Right cardiac atrium (tissue), 5 donors: ENCODE data around the gene EIPR1. TPM values are rescaled to one million over a fixed set of nuclear protein-coding genes. Genes with fewer than 3 reads are reported as not detected.
"Not testable (repeated sequence)": the region's sequence is repeated elsewhere in the genome, so short reads cannot be mapped to it uniquely, and the experiment has no call there.

Experiments
- ATAC-seq, 2 donors: fragments of 200-7000 bp; cut with Tn5 transposase; one replicate each; pipeline versions ENCODE4 v1.8.0 to v1.9.1; 2020; ENCODE audit warnings: moderate library complexity in 2 of 2, mild to moderate bottlenecking in 1 of 2
- DNase-seq, 3 donors: peaks; one replicate each; pipeline ENCODE4 v3.0.0-alpha.2; 2020
- H3K27ac ChIP-seq: one replicate; pipeline ENCODE4 v1.5.1; 2013; ENCODE audit warnings: mild to moderate bottlenecking, low read length, control low read depth, moderate library complexity
- H3K27me3 ChIP-seq: one replicate; pipeline ENCODE4 v1.6.1; 2013; ENCODE audit not compliant: control insufficient read depth, insufficient read depth
- H3K4me1 ChIP-seq: one replicate; pipeline ENCODE4 v1.6.1; 2013; ENCODE audit warnings: low read length; ENCODE audit not compliant: control insufficient read depth, insufficient read depth
- H3K4me3 ChIP-seq: one replicate; pipeline ENCODE4 v1.5.1; 2013; ENCODE audit warnings: low read length, control low read depth
- H3K9me3 ChIP-seq: one replicate; pipeline ENCODE4 v1.6.1; 2013; ENCODE audit warnings: low read length; ENCODE audit not compliant: control insufficient read depth
- WGBS: extraction: QIAGEN DNeasy Blood & Tissue Kit; methylation state at CpG from one replicate; pipeline ENCODE4 v1.1.7; 2013; 5-methylcytosine and 5-hydroxymethylcytosine counted together
- intact Hi-C, 4 donors: fragments of 100-400 bp; cut with DNase I; formaldehyde crosslinking; loops; one replicate each; pipeline versions ENCODE4 v1.11.0 to v1.14.0; 2022 to 2023
- polyA plus RNA-seq: library from polyadenylated mRNA; stranded (reverse); fragments of 200-250 nt; gene quantifications from one replicate; pipeline ENCODE4 v1.2.3, GENCODE V29; 2013
- total RNA-seq, 4 donors: library from RNA; stranded (reverse); fragmentation: NEBNext Ultra II Directional; extraction: Animal tissue kit (Norgen Biotek cat#: 25700); gene quantifications; one replicate each; pipeline ENCODE4 v1.2.1, GENCODE V29; 2021
- donor health status: healthy with polysubstance abuse.
- donor health status: DM: no; HTN: yes; CAD: no.
- donor health status: DM: no; HTN: no; CAD: no.
- donor health status: DM: no; HTN: yes; CAD: no; lungs with severe emphysema.
- donor health status: DM: yes; HTN: yes; CAD: no.

Gene EIPR1
- total and polyA plus RNA-seq, 5 donors = 8.4 to 12.2 (median 10.6) TPM

- WGBS = 73% methylated on average over 10 of the region's 10 CpGs
- Histone ChIP-seq H3K9me3 (no peaks in the 10 kb centered on the region), H3K27ac (no peak overlapping the region), H3K4me3 (no peak overlapping the region), H3K27me3 (no peaks in the 10 kb centered on the region), H3K4me1 (no peaks in the 10 kb centered on the region)
- intact Hi-C loops = no loop called here
- ATAC-seq (no peak), DNase-seq (no peak)
Observed at GRCh38 chr2:3386448-3386958, 8.9 kb upstream of the EIPR1 start.

GRCh38 chr2:3379647-3380534, 2.3 kb upstream of the EIPR1 start, which contains the start of gene TRAPPC12:
Gene TRAPPC12 (plus strand): TSS chr2:3379694. CDS start chr2:3387624, 7,930 bp downstream.
- Histone ChIP-seq H3K4me3 (peak within 1 kb of the TSS; percentile 71), H3K27ac (peak within 1 kb of the TSS; percentile 98), H3K9me3 (no peaks in the 10 kb centered on the region), H3K27me3 (no peaks in the 10 kb centered on the region), H3K4me1 (peaks cover 7% of the 10 kb centered on the region)
- DNase-seq = peak; percentile 92 to 97 (median 97)
- intact Hi-C loops = no loop called here
- whole genome bisulfite sequencing = under 1% methylated on average over 61 of the region's 61 CpGs
- ATAC-seq = peak; percentile 92

- Histone ChIP-seq H3K4me3 (peak overlapping the region; percentile 66), H3K4me1 (peaks cover 7% of the 10 kb centered on the region), H3K27me3 (no peaks in the 10 kb centered on the region), H3K9me3 (no peaks in the 10 kb centered on the region), H3K27ac (peak overlapping the region; percentile 92)
- intact Hi-C loops = no loop called here
- ATAC-seq (no peak), DNase-seq (no peak)
- WGBS = 5% methylated on average over 8 of the region's 8 CpGs
Observed at GRCh38 chr2:3379339-3379646, 1.7 kb upstream of the EIPR1 start.

GRCh38 chr2:3377279-3377611, 373 bp downstream of the EIPR1 start:
- DNase-seq = no peak
- WGBS = 1% methylated on average over 8 of the region's 8 CpGs
- H3K4me3 ChIP-seq = peak overlapping the region; percentile 71
- intact Hi-C loops = no loop called here
- H3K27me3 ChIP-seq = no peaks in the 10 kb centered on the region
- peak overlapping the region; percentile 10 for H3K27ac ChIP-seq
- ATAC-seq = peak in 1 of 2 donors; percentile 47
- no peaks in the 10 kb centered on the region for H3K9me3 ChIP-seq
- peaks cover 7% of the 10 kb centered on the region for H3K4me1 ChIP-seq

GRCh38 chr2:3376821-3377220, 797 bp downstream of the EIPR1 start:
- Histone ChIP-seq H3K4me3 (peak overlapping the region; percentile 71), H3K4me1 (peaks cover 7% of the 10 kb centered on the region), H3K27ac (no peak overlapping the region), H3K27me3 (no peaks in the 10 kb centered on the region), H3K9me3 (no peaks in the 10 kb centered on the region)
- ATAC-seq = no peak
- intact Hi-C loops = no loop called here
- DNase-seq = no peak
- 65% methylated on average over 6 of the region's 6 CpGs for WGBS

GRCh38 chr2:3369340-3370181, 8.1 kb downstream of the EIPR1 start:
- H3K4me3 ChIP-seq, H3K27ac ChIP-seq, DNase-seq, H3K9me3 ChIP-seq, intact Hi-C loops, ATAC-seq, H3K27me3 ChIP-seq, H3K4me1 ChIP-seq: not testable (repeated sequence)
- WGBS = 93% methylated on average over 32 of the region's 34 CpGs

GRCh38 chr2:3368261-3368722, 9.3 kb downstream of the EIPR1 start:
- ATAC-seq = no peak
- Histone ChIP-seq H3K27me3 (no peaks in the 10 kb centered on the region), H3K9me3 (no peaks in the 10 kb centered on the region), H3K4me3 (no peak overlapping the region), H3K4me1 (no peaks in the 10 kb centered on the region), H3K27ac (no peak overlapping the region)
- WGBS = 95% methylated on average over 4 of the region's 4 CpGs
- intact Hi-C loops = no loop called here
- DNase-seq = no peak

- no peaks in the 10 kb centered on the region for H3K9me3 ChIP-seq
- intact Hi-C loops = no loop called here
- no peaks in the 10 kb centered on the region for H3K27me3 ChIP-seq
- H3K4me1 ChIP-seq = no peaks in the 10 kb centered on the region
- no peak for DNase-seq
- H3K27ac ChIP-seq = no peak overlapping the region
- 89% methylated on average over 5 of the region's 5 CpGs for WGBS
- ATAC-seq = no peak
- H3K4me3 ChIP-seq = no peak overlapping the region
Observed at GRCh38 chr2:3365219-3365618, 12.4 kb downstream of the EIPR1 start.

GRCh38 chr2:3361518-3362389, 15.9 kb downstream of the EIPR1 start:
- no peaks in the 10 kb centered on the region for H3K27me3 ChIP-seq
- DNase-seq (no peak), ATAC-seq (peak in 1 of 2 donors; percentile 43)
- no peak overlapping the region for H3K4me3 ChIP-seq
- no peak overlapping the region for H3K27ac ChIP-seq
- no peaks in the 10 kb centered on the region for H3K4me1 ChIP-seq
- WGBS = 92% methylated on average over 17 of the region's 17 CpGs
- intact Hi-C loops = no loop called here
- H3K9me3 ChIP-seq = no peaks in the 10 kb centered on the region

GRCh38 chr2:3357926-3358325, 19.7 kb downstream of the EIPR1 start:
- H3K27ac ChIP-seq = no peak overlapping the region
- no peaks in the 10 kb centered on the region for H3K4me1 ChIP-seq
- DNase-seq = no peak
- H3K9me3 ChIP-seq = no peaks in the 10 kb centered on the region
- intact Hi-C loops = no loop called here
- no peak overlapping the region for H3K4me3 ChIP-seq
- no peaks in the 10 kb centered on the region for H3K27me3 ChIP-seq
- 89% methylated on average over 8 of the region's 8 CpGs for WGBS
- no peak for ATAC-seq
